Panc1 (cell line): Measurements from ENCODE around the gene EFCAB7. TPM values are rescaled to one million over a fixed set of nuclear protein-coding genes. Genes with fewer than 3 reads are reported as not detected.

Source experiments
- ATAC-seq: fragments of 200-7000 bp; cut with Tn5 transposase; 2 replicates; pipeline ENCODE4 v1.9.1; 2020; ENCODE audit warnings: mild to moderate bottlenecking, moderate library complexity
- BruUV-seq: library from RNA; stranded (reverse); fragments of 400-500 nt; replicated peaks from 2 replicates; lab custom pipeline; 2021; lab: Mats Ljungman, UMichigan
- CTCF ChIA-PET: fragments of 300-600 bp; sonication (Branson Sonifier 250); formaldehyde crosslinking; loops from one replicate; lab custom pipeline; 2022; ENCODE audit warnings: antibody characterized with exemption; lab: Charles Lee
- POLR2A ChIA-PET: fragments of 300-600 bp; sonication (Branson Sonifier 250); formaldehyde crosslinking; loops from one replicate; lab custom pipeline; 2022; ENCODE audit warnings: antibody characterized with exemption; lab: Charles Lee
- DNase-seq: peaks from one replicate; pipeline ENCODE4 v3.0.0-alpha.2; 2010; ENCODE audit warnings: low read depth, low spot score
- H3K27ac ChIP-seq: 2 replicates; pipeline ENCODE4 v1.5.1; 2011; ENCODE audit warnings: mild to moderate bottlenecking, low read length, inconsistent platforms
- H3K27me3 ChIP-seq: fragments of 200-500 bp; sonication (Bioruptor generic); 2 replicates; pipeline ENCODE4 v1.6.0; 2014; ENCODE audit warnings: low read length, inconsistent platforms; ENCODE audit not compliant: control insufficient read depth, insufficient read depth
- H3K36me3 ChIP-seq: fragments of 200-500 bp; sonication (Bioruptor generic); 2 replicates; pipeline ENCODE4 v1.5.1; 2014; ENCODE audit warnings: inconsistent platforms, mild to moderate bottlenecking, low read length, moderate library complexity; ENCODE audit not compliant: control insufficient read depth, insufficient read depth
- H3K4me1 ChIP-seq: 2 replicates; pipeline ENCODE4 v1.5.1; 2011; ENCODE audit warnings: inconsistent platforms, mild to moderate bottlenecking, low read length, moderate library complexity; ENCODE audit not compliant: control insufficient read depth, insufficient read depth
- H3K4me3 ChIP-seq, 2 experiments: 2 replicates each; pipeline ENCODE4 v1.5.1; 2011 to 2012; ENCODE audit warnings: low read depth in 2 of 2, low read length in 2 of 2, mild to moderate bottlenecking in 2 of 2, inconsistent platforms in 1 of 2, moderate library complexity in 1 of 2
- H3K9me3 ChIP-seq: fragments of 200-500 bp; sonication (Bioruptor generic); 2 replicates; pipeline ENCODE4 v1.5.1; 2014; ENCODE audit warnings: low read depth, mild to moderate bottlenecking, inconsistent platforms, low read length, moderate library complexity; ENCODE audit not compliant: control insufficient read depth, insufficient read depth
- POLR2AphosphoS5 ChIP-seq: IDR thresholded peaks from 2 replicates; pipeline ENCODE4 v1.6.1; 2012; ENCODE audit warnings: mild to moderate bottlenecking, low read depth, low read length, moderate library complexity
- SIN3A ChIP-seq: IDR thresholded peaks from 2 replicates; pipeline ENCODE4 v1.6.1; 2012; ENCODE audit warnings: low read depth, mild to moderate bottlenecking, low read length, moderate library complexity, borderline replicate concordance; ENCODE audit not compliant: insufficient read depth
- TCF7L2 ChIP-seq: IDR thresholded peaks from 2 replicates; pipeline ENCODE4 v1.6.1; 2011; ENCODE audit warnings: mild to moderate bottlenecking, low read depth, low read length, inconsistent platforms
- in situ Hi-C: cut with HindIII; loops from 2 replicates; pipeline ENCODE4 v1.10.0; 2016; ENCODE audit warnings: low sequenced_read_pairs, low pct_unique_long_range_greater_than_20kb
- intact Hi-C: fragments of 100-400 bp; cut with micrococcal nuclease; formaldehyde crosslinking; loops from one replicate; pipeline ENCODE4 v1.10.0; 2022; ENCODE audit not compliant: unreplicated experiment
- total RNA-seq: library from RNA; stranded (reverse); gene quantifications from one replicate; pipeline ENCODE4 v1.2.1, GENCODE V29; 2021; ENCODE audit not compliant: unreplicated experiment
- TF ChIP-seq, protein P1 (sequence below), 2 experiments: IDR thresholded peaks; 2 replicates each; pipeline ENCODE4 v1.6.1; 2011 to 2012; ENCODE audit warnings: low read depth in 2 of 2, control low read depth in 1 of 2, low read length in 1 of 2, mild to moderate bottlenecking in 1 of 2, moderate library complexity in 1 of 2; ENCODE audit not compliant: insufficient read depth in 1 of 2
- TF ChIP-seq, protein P2 (sequence below): fragments of 450-650 bp; IDR thresholded peaks from 2 replicates; pipeline ENCODE4 v1.5.1; 2017; ENCODE audit warnings: mild to moderate bottlenecking

Gene EFCAB7
- total RNA-seq, 1 experiment from 2014 or later: 6.6 TPM

DNA sequence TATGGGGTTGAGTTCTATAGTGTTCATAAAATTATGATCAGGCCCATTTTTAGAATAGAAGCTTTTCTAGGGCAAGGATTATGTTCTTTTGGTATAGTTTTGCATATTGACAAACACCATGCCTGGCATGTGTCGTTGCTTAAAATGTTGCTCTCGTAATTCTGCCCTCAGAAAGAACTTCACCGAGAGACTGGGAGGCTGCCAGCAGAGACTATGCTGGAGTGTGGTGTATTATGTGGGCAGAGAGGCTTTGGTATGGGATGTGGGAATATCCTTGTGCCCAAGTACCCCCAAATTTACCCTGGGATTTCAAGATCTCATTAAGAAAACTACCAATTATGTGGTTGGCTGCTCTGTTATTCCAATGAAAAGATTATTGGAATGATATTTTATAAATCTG is 97.8 kb downstream of the EFCAB7 start:
- BruUV-seq: no TSS peak
- H3K4me3 ChIP-seq: no peak overlapping the region
- H3K27me3 ChIP-seq: no peaks in the 10 kb centered on the region
- H3K36me3 ChIP-seq: no peaks in the 10 kb centered on the region
- in situ Hi-C loops (no loop called here), intact Hi-C loops (no loop called here)
- ATAC-seq: no peak
- no peaks in the 10 kb centered on the region for H3K9me3 ChIP-seq
- H3K4me1 ChIP-seq: peaks cover under 1% of the 10 kb centered on the region; the same call in 1 of the 2 replicates
- TF ChIP-seq TCF7L2 (no peak), POLR2AphosphoS5 (no peak), SIN3A (no peak)
- TF ChIP-seq, protein P1, sequence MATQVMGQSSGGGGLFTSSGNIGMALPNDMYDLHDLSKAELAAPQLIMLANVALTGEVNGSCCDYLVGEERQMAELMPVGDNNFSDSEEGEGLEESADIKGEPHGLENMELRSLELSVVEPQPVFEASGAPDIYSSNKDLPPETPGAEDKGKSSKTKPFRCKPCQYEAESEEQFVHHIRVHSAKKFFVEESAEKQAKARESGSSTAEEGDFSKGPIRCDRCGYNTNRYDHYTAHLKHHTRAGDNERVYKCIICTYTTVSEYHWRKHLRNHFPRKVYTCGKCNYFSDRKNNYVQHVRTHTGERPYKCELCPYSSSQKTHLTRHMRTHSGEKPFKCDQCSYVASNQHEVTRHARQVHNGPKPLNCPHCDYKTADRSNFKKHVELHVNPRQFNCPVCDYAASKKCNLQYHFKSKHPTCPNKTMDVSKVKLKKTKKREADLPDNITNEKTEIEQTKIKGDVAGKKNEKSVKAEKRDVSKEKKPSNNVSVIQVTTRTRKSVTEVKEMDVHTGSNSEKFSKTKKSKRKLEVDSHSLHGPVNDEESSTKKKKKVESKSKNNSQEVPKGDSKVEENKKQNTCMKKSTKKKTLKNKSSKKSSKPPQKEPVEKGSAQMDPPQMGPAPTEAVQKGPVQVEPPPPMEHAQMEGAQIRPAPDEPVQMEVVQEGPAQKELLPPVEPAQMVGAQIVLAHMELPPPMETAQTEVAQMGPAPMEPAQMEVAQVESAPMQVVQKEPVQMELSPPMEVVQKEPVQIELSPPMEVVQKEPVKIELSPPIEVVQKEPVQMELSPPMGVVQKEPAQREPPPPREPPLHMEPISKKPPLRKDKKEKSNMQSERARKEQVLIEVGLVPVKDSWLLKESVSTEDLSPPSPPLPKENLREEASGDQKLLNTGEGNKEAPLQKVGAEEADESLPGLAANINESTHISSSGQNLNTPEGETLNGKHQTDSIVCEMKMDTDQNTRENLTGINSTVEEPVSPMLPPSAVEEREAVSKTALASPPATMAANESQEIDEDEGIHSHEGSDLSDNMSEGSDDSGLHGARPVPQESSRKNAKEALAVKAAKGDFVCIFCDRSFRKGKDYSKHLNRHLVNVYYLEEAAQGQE (IDR thresholded peaks at IDR 0.05; ENCODE audit: insufficient read depth in 1 of 2, low read depth in 2 of 2, low read length in 1 of 2): no peak
- TF ChIP-seq, protein P2, sequence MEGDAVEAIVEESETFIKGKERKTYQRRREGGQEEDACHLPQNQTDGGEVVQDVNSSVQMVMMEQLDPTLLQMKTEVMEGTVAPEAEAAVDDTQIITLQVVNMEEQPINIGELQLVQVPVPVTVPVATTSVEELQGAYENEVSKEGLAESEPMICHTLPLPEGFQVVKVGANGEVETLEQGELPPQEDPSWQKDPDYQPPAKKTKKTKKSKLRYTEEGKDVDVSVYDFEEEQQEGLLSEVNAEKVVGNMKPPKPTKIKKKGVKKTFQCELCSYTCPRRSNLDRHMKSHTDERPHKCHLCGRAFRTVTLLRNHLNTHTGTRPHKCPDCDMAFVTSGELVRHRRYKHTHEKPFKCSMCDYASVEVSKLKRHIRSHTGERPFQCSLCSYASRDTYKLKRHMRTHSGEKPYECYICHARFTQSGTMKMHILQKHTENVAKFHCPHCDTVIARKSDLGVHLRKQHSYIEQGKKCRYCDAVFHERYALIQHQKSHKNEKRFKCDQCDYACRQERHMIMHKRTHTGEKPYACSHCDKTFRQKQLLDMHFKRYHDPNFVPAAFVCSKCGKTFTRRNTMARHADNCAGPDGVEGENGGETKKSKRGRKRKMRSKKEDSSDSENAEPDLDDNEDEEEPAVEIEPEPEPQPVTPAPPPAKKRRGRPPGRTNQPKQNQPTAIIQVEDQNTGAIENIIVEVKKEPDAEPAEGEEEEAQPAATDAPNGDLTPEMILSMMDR: no peak
- no peak for DNase-seq
- ChIA-PET CTCF (no interaction called here), POLR2A (no interaction called here)
- H3K27ac ChIP-seq: no peak overlapping the region

DNA sequence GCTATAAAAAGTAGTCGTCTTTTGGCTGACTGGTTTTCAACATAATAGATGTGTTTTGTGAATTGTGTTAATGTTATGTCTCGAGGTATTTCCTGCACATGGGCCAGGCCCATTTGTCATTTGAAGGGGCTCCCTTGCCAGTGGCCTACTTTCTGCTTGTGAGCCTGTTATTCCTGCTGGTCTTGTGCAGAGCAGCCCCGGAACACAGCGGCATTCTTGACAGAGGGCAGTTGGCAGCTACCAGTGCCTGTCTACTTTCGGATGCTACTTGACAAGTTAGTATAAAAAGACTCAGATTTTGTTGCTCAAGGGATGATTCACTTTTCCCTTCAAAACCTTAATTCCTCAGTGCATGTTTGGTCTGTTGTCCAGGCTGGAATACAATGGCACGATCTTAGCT is 98.4 kb downstream of the EFCAB7 start:
- ATAC-seq (no peak), DNase-seq (no peak)
- H3K4me3 ChIP-seq: no peak overlapping the region
- H3K36me3 ChIP-seq: no peaks in the 10 kb centered on the region
- H3K27ac ChIP-seq: no peak overlapping the region
- in situ Hi-C loops (no loop called here), intact Hi-C loops (no loop called here)
- no TSS peak for BruUV-seq
- TF ChIP-seq SIN3A: no peak
- TF ChIP-seq, protein P1 (IDR thresholded peaks at IDR 0.05; ENCODE audit: insufficient read depth in 1 of 2, low read depth in 2 of 2, low read length in 1 of 2): no peak
- no peak for TF ChIP-seq TCF7L2
- TF ChIP-seq, protein P2: no peak
- no peak for TF ChIP-seq POLR2AphosphoS5
- H3K9me3 ChIP-seq: no peaks in the 10 kb centered on the region
- no peaks in the 10 kb centered on the region for H3K27me3 ChIP-seq
- POLR2A ChIA-PET: no interaction called here
- H3K4me1 ChIP-seq: no peaks in the 10 kb centered on the region
- CTCF ChIA-PET: no interaction called here

Other genes with a start within 250 kb of the EFCAB7 start
- gene FOXD3, start 201.0 kb upstream of the EFCAB7 start, total RNA-seq: 0.80 TPM
- 22.6 TPM for gene ALG6, start 155.9 kb upstream of the EFCAB7 start, total RNA-seq
- 31.9 TPM for gene ITGB3BP, start 300 bp upstream of the EFCAB7 start, total RNA-seq
- gene PGM1, start 69.9 kb downstream of the EFCAB7 start, total RNA-seq: 77.2 TPM